ENCODE measurements around the gene HAUS3.
"Not testable (repeated sequence)": the region's sequence is repeated elsewhere in the genome, so short reads cannot be mapped to it uniquely, and the experiment has no call there.

The HAUS3 gene

GRCh38 chr4:2275546-2276251 lies 33.8 kb upstream of the HAUS3 start:
- DNase-seq (ENCODE audit: low read depth): no peak

- DNase-seq (ENCODE audit: low read depth): not testable (repeated sequence)
Measured at GRCh38 chr4:2275044-2275397, 33.1 kb upstream of the HAUS3 start.

- DNase-seq (ENCODE audit: low read depth): no peak
Measured at GRCh38 chr4:2274320-2275043, 32.6 kb upstream of the HAUS3 start.

GRCh38 chr4:2273657-2274319 lies 31.9 kb upstream of the HAUS3 start:
- no peak for DNase-seq (ENCODE audit: low read depth)

GRCh38 chr4:2273221-2273620 lies 31.3 kb upstream of the HAUS3 start:
- DNase-seq (ENCODE audit: low read depth): no peak

- no peak for DNase-seq (ENCODE audit: low read depth)
Measured at GRCh38 chr4:2272828-2273120, 30.9 kb upstream of the HAUS3 start.

- no peak for DNase-seq (ENCODE audit: low read depth)
Measured at GRCh38 chr4:2272026-2272827, 30.3 kb upstream of the HAUS3 start.

- DNase-seq (ENCODE audit: low read depth): no peak
Measured at GRCh38 chr4:2271279-2272025, 29.5 kb upstream of the HAUS3 start.

GRCh38 chr4:2270341-2271165 lies 28.6 kb upstream of the HAUS3 start:
- DNase-seq (ENCODE audit: low read depth): no peak

- DNase-seq (ENCODE audit: low read depth): no peak
Measured at GRCh38 chr4:2269618-2270163, 27.8 kb upstream of the HAUS3 start.

- DNase-seq (ENCODE audit: low read depth): no peak
Measured at GRCh38 chr4:2269206-2269531, 27.2 kb upstream of the HAUS3 start.

- DNase-seq (ENCODE audit: low read depth): no peak
Measured at GRCh38 chr4:2268357-2269205, 26.7 kb upstream of the HAUS3 start.

- no peak for DNase-seq (ENCODE audit: low read depth)
Measured at GRCh38 chr4:2267841-2268240, 25.9 kb upstream of the HAUS3 start.

GRCh38 chr4:2267320-2267811 lies 25.4 kb upstream of the HAUS3 start:
- no peak for DNase-seq (ENCODE audit: low read depth)

- no peak for DNase-seq (ENCODE audit: low read depth)
Measured at GRCh38 chr4:2266821-2267220, 24.9 kb upstream of the HAUS3 start.

- DNase-seq (ENCODE audit: low read depth): no peak
Measured at GRCh38 chr4:2266181-2266580, 24.3 kb upstream of the HAUS3 start.

- no peak for DNase-seq (ENCODE audit: low read depth)
Measured at GRCh38 chr4:2265113-2266110, 23.5 kb upstream of the HAUS3 start.

GRCh38 chr4:2264481-2265041 lies 22.6 kb upstream of the HAUS3 start:
- no peak for DNase-seq (ENCODE audit: low read depth)
